VCaP (cell line): Measurements from ENCODE around the gene ADGRG3.
A peak's percentile ranks its signal among the peaks of the same experiment; 100 is the strongest.

Experiments used
- H3K27ac ChIP-seq: fragments of 450-650 bp; 2 replicates; pipeline ENCODE4 v1.5.1; 2017
- CTCF ChIP-seq: fragments of 450-650 bp; conservative IDR thresholded peaks from 2 replicates; pipeline ENCODE4 v1.5.1; 2017; ENCODE audit warnings: mild to moderate bottlenecking, moderate library complexity

ADGRG3 gene

DNA sequence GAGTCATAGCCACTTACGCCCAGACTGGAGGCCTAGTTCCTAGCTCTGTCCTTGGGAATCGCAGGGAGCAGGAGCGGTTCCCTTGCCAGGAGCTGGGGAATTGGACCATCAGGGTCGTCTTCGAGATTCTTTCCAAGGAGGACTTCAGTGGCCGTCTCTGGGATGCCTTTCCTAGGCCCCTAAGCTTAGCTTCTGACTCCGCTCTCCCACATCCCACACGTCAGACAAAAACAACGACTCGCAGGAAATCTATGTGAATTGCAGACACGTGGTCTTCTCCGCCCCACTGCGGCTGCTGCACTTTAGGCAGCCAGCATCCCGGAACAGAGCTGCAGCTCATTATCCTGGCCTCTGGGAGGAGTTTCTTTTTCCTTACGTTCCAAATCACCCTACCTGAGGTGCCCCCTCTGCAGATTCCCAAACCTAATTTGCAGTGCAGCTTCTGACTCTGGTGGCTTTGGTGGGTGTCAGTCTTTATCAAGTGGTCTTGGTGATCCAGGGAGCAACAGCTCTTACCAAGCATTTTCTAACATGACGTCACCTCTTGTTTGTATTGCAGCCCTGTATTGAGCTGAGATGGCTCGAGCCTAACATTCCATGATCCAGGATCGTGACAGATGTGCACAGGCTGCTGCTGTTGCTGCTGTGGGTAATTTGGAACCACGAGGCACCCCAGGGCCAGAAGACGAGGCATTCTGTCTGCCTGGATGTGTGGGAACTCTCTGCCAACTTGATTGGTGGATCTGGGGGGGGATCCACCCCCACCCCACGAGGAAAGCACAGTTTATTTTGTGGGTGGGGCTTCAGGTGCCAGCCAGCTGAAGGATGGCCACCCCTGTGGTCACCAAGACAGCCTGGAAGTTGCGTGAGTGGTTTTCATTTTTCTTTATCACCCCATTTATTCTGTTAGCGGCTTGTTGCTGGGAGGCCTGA, 68.6 kb downstream of the ADGRG3 start:
- peak; percentile 36 for TF ChIP-seq CTCF
- peak overlapping the region; percentile 55 for H3K27ac ChIP-seq

DNA sequence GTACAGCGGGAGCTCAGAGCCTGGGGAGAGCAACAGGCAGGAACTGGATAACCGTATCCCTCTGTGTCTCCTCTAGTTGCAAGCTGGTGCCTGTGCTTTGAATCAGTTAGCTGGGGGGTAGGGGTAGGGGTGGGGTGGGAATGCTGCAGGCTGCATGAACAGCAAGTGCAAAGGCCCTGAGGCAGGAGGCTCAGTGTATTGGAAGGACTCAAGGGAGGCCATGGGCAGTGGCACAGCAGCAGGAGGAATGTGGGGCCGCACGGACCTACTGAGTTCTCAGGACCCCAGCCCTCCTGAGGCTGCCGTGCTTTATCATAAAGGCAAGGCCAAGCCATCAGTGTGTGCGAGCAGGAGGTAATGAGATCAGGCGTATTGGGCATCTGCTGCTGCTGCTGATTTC, 70.7 kb downstream of the ADGRG3 start:
- H3K27ac ChIP-seq = no peak overlapping the region
- TF ChIP-seq CTCF = no peak
